ENCODE measurements around the gene KLF1. TPM values are rescaled to one million over a fixed set of nuclear protein-coding genes. Genes with fewer than 3 reads are reported as not detected.
"Not testable (repeated sequence)": the region's sequence is repeated elsewhere in the genome, so short reads cannot be mapped to it uniquely, and the experiment has no call there.

The KLF1 gene
- total and polyA plus RNA-seq, 4 donors = 0.39 TPM; not detected in 3

- Histone ChIP-seq H3K36me3 (ENCODE audit: control insufficient read depth in 1 of 2, insufficient read depth in 2 of 2, low read length in 1 of 2) (no peaks in the 10 kb centered on the region), H3K4me1 (ENCODE audit: control insufficient read depth in 1 of 2, insufficient read depth in 2 of 2, low read length in 2 of 2) (no peaks in the 10 kb centered on the region), H3K9me3 (ENCODE audit: control insufficient read depth, low read length) (no peaks in the 10 kb centered on the region), H3K27ac (ENCODE audit: low read depth in 1 of 2, low read length in 2 of 2) (no peak overlapping the region), H3K27me3 (ENCODE audit: control insufficient read depth in 1 of 2, insufficient read depth in 2 of 2, low read length in 1 of 2) (no peaks in the 10 kb centered on the region), H3K4me3 (ENCODE audit: low read length in 2 of 2) (no peak overlapping the region)
- 88 to 89% methylated on average over 10 of the region's 10 CpGs for WGBS, 2 donors
- intact Hi-C loops (cut with DNase I) = no loop called here
- no peak for DNase-seq
- no peak for ATAC-seq (ENCODE audit: low FRiP score)
These were observed 13.0 kb upstream of the KLF1 start for GRCh38 chr19:12899891-12900518.

GRCh38 chr19:12896460-12896859 lies 9.5 kb upstream of the KLF1 start:
- Histone ChIP-seq H3K9me3 (ENCODE audit: control insufficient read depth, low read length) (no peaks in the 10 kb centered on the region), H3K36me3 (ENCODE audit: control insufficient read depth in 1 of 2, insufficient read depth in 2 of 2, low read length in 1 of 2) (no peaks in the 10 kb centered on the region), H3K27me3 (ENCODE audit: control insufficient read depth in 1 of 2, insufficient read depth in 2 of 2, low read length in 1 of 2) (no peaks in the 10 kb centered on the region), H3K4me3 (ENCODE audit: low read length in 2 of 2) (no peak overlapping the region), H3K27ac (ENCODE audit: low read depth in 1 of 2, low read length in 2 of 2) (no peak overlapping the region), H3K4me1 (ENCODE audit: control insufficient read depth in 1 of 2, insufficient read depth in 2 of 2, low read length in 2 of 2) (no peaks in the 10 kb centered on the region)
- DNase-seq (no peak), ATAC-seq (ENCODE audit: low FRiP score) (no peak)
- intact Hi-C loops (cut with DNase I) = no loop called here
- 92 to 94% methylated on average over 17 of the region's 17 CpGs for WGBS, 2 donors

DNA sequence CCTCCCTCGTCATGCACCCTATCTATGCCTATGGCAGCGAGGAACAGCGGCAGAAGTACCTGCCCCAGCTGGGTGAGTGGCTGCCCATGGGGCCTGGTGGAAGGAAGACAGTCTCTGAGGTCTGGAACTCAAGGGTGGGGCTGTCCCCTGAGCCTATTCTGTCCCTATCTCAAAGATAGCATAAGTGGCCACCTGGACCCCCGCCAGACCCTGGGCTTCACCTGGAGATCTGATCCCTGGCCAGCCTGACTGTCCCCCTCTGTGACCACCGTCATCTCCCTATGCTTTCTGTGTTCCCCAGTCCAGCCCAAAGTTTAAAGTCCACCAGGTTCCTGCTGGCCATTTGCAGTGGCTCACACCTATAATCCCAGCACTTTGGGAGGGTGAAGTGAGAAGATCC lies 6.6 kb upstream of the KLF1 start:
- Histone ChIP-seq H3K27ac (ENCODE audit: low read depth in 1 of 2, low read length in 2 of 2) (no peak overlapping the region), H3K9me3 (ENCODE audit: control insufficient read depth, low read length) (no peaks in the 10 kb centered on the region), H3K4me1 (ENCODE audit: control insufficient read depth in 1 of 2, insufficient read depth in 2 of 2, low read length in 2 of 2) (no peaks in the 10 kb centered on the region), H3K27me3 (ENCODE audit: control insufficient read depth in 1 of 2, insufficient read depth in 2 of 2, low read length in 1 of 2) (no peaks in the 10 kb centered on the region), H3K36me3 (ENCODE audit: control insufficient read depth in 1 of 2, insufficient read depth in 2 of 2, low read length in 1 of 2) (no peaks in the 10 kb centered on the region), H3K4me3 (ENCODE audit: low read length in 2 of 2) (no peak overlapping the region)
- WGBS, 2 donors = 91 to 92% methylated on average over 5 of the region's 5 CpGs
- DNase-seq = no peak
- no peak for ATAC-seq (ENCODE audit: low FRiP score)
- intact Hi-C loops (cut with DNase I) = no loop called here

- intact Hi-C loops (cut with DNase I) = no loop called here
These were observed 4.6 kb upstream of the KLF1 start for GRCh38 chr19:12891553-12892021.

GRCh38 chr19:12890787-12891552 lies 4.0 kb upstream of the KLF1 start, which contains the start of gene GCDH:
Gene GCDH, plus strand, starts transcription at chr19:12891160. Its CDS starts 145 bp downstream, at chr19:12891305.
- Histone ChIP-seq H3K4me3 (ENCODE audit: low read length in 2 of 2) (peak within 1 kb of the TSS; percentile 46 to 55), H3K36me3 (ENCODE audit: control insufficient read depth in 1 of 2, insufficient read depth in 2 of 2, low read length in 1 of 2) (no peaks in the 10 kb centered on the region), H3K27ac (ENCODE audit: low read depth in 1 of 2, low read length in 2 of 2) (peak within 1 kb of the TSS in 1 of 2 donors; percentile 74), H3K9me3 (ENCODE audit: control insufficient read depth, low read length) (no peaks in the 10 kb centered on the region), H3K27me3 (ENCODE audit: control insufficient read depth in 1 of 2, insufficient read depth in 2 of 2, low read length in 1 of 2) (no peaks in the 10 kb centered on the region), H3K4me1 (ENCODE audit: control insufficient read depth in 1 of 2, insufficient read depth in 2 of 2, low read length in 2 of 2) (no peaks in the 10 kb centered on the region)
- WGBS, 2 donors = 0 to 1% methylated on average over 49 of the region's 49 CpGs
- intact Hi-C loops (cut with DNase I) = no loop called here
- peak; percentile 98 for ATAC-seq (ENCODE audit: low FRiP score)
- peak; percentile 97 to 99 for DNase-seq

More at GRCh38 chr19:12891553-12892021, 4.6 kb upstream of the KLF1 start:
- Histone ChIP-seq H3K4me3 (ENCODE audit: low read length in 2 of 2) (peak overlapping the region; percentile 46 to 55), H3K27me3 (ENCODE audit: control insufficient read depth in 1 of 2, insufficient read depth in 2 of 2, low read length in 1 of 2) (no peaks in the 10 kb centered on the region), H3K9me3 (ENCODE audit: control insufficient read depth, low read length) (no peaks in the 10 kb centered on the region), H3K27ac (ENCODE audit: low read depth in 1 of 2, low read length in 2 of 2) (no peak overlapping the region), H3K4me1 (ENCODE audit: control insufficient read depth in 1 of 2, insufficient read depth in 2 of 2, low read length in 2 of 2) (no peaks in the 10 kb centered on the region), H3K36me3 (ENCODE audit: control insufficient read depth in 1 of 2, insufficient read depth in 2 of 2, low read length in 1 of 2) (no peaks in the 10 kb centered on the region)
- DNase-seq (no peak), ATAC-seq (ENCODE audit: low FRiP score) (no peak)
- 7% methylated on average over 26 of the region's 26 CpGs for WGBS, 2 donors

DNA sequence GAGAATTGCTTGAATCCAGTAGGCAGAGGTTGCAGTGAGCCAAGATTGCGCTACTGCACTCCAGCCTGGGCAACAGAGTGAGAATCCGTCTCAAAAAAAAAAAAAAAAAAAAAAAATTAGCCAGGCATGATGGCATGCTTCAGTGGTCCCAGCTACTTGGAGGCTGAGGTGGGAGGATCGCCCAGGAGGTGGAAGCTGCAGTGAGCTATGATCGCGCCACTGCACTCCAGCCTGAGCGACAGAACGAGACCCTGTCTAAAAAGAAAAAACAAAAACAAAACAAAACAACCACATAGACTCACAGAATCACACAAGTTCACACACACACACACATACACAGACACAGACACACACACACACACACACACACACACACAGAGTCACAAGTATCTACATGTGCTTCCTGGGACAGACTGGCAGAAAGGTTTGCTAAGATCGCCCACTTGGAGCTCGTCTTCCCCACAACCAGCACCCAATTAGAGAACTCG lies 3.3 kb upstream of the KLF1 start:
- H3K27me3 ChIP-seq (ENCODE audit: control insufficient read depth in 1 of 2, insufficient read depth in 2 of 2, low read length in 1 of 2); H3K9me3 ChIP-seq (ENCODE audit: control insufficient read depth, low read length); intact Hi-C loops (cut with DNase I); DNase-seq; H3K36me3 ChIP-seq (ENCODE audit: control insufficient read depth in 1 of 2, insufficient read depth in 2 of 2, low read length in 1 of 2); ATAC-seq (ENCODE audit: low FRiP score); H3K4me3 ChIP-seq (ENCODE audit: low read length in 2 of 2); H3K4me1 ChIP-seq (ENCODE audit: control insufficient read depth in 1 of 2, insufficient read depth in 2 of 2, low read length in 2 of 2): not testable (repeated sequence)
- H3K27ac ChIP-seq (ENCODE audit: low read depth in 1 of 2, low read length in 2 of 2) = peak overlapping the region in 1 of 2 donors; percentile 74
- 34% methylated on average over 10 of the region's 10 CpGs for WGBS, 2 donors

GRCh38 chr19:12888006-12888603 lies 1.1 kb upstream of the KLF1 start:
- no peak for ATAC-seq (ENCODE audit: low FRiP score)
- intact Hi-C loops (cut with DNase I) = no loop called here
- Histone ChIP-seq H3K27me3 (ENCODE audit: control insufficient read depth in 1 of 2, insufficient read depth in 2 of 2, low read length in 1 of 2) (no peaks in the 10 kb centered on the region), H3K4me3 (ENCODE audit: low read length in 2 of 2) (no peak overlapping the region), H3K4me1 (ENCODE audit: control insufficient read depth in 1 of 2, insufficient read depth in 2 of 2, low read length in 2 of 2) (no peaks in the 10 kb centered on the region), H3K36me3 (ENCODE audit: control insufficient read depth in 1 of 2, insufficient read depth in 2 of 2, low read length in 1 of 2) (no peaks in the 10 kb centered on the region), H3K27ac (ENCODE audit: low read depth in 1 of 2, low read length in 2 of 2) (no peak overlapping the region), H3K9me3 (ENCODE audit: control insufficient read depth, low read length) (peaks cover 2% of the 10 kb centered on the region)
- no peak for DNase-seq
- WGBS, 2 donors = 73 to 76% methylated on average over 5 of the region's 5 CpGs

- H3K27ac ChIP-seq (ENCODE audit: low read depth in 1 of 2, low read length in 2 of 2) = no peak overlapping the region
- DNase-seq = no peak
- H3K27me3 ChIP-seq (ENCODE audit: control insufficient read depth in 1 of 2, insufficient read depth in 2 of 2, low read length in 1 of 2) = no peaks in the 10 kb centered on the region
- intact Hi-C loops (cut with DNase I) = no loop called here
- H3K4me1 ChIP-seq (ENCODE audit: control insufficient read depth in 1 of 2, insufficient read depth in 2 of 2, low read length in 2 of 2) = no peaks in the 10 kb centered on the region
- no peak for ATAC-seq (ENCODE audit: low FRiP score)
- no peak overlapping the region for H3K4me3 ChIP-seq (ENCODE audit: low read length in 2 of 2)
- WGBS, 2 donors = 75 to 80% methylated on average over 5 of the region's 5 CpGs
- no peaks in the 10 kb centered on the region for H3K36me3 ChIP-seq (ENCODE audit: control insufficient read depth in 1 of 2, insufficient read depth in 2 of 2, low read length in 1 of 2)
- peaks cover 2% of the 10 kb centered on the region for H3K9me3 ChIP-seq (ENCODE audit: control insufficient read depth, low read length)
These were observed 391 bp downstream of the KLF1 start for GRCh38 chr19:12886651-12886968.

Data from aorta (tissue), 5 donors.